ENCODE measurements around the gene PFKFB4.

Gene PFKFB4

GRCh38 chr3:48585411-48585810 is 28.8 kb upstream of the PFKFB4 start:
- DNase-seq, result no peak

GRCh38 chr3:48584836-48585235 is 28.2 kb upstream of the PFKFB4 start:
- DNase-seq, result no peak

GRCh38 chr3:48581621-48582481 is 25.2 kb upstream of the PFKFB4 start:
- DNase-seq, result no peak

- DNase-seq, result no peak
Observed at GRCh38 chr3:48576647-48577046, 20.0 kb upstream of the PFKFB4 start.

- no peak for DNase-seq
Observed at GRCh38 chr3:48575366-48575765, 18.8 kb upstream of the PFKFB4 start.

GRCh38 chr3:48573973-48574585 is 17.5 kb upstream of the PFKFB4 start:
- DNase-seq, result no peak

GRCh38 chr3:48572517-48572916 is 15.9 kb upstream of the PFKFB4 start:
- no peak for DNase-seq

GRCh38 chr3:48571938-48572337 is 15.3 kb upstream of the PFKFB4 start:
- no peak for DNase-seq

- no peak for DNase-seq
Observed at GRCh38 chr3:48569808-48570450, 13.3 kb upstream of the PFKFB4 start.

GRCh38 chr3:48569400-48569799 is 12.8 kb upstream of the PFKFB4 start:
- DNase-seq, result no peak

GRCh38 chr3:48568476-48568875 is 11.9 kb upstream of the PFKFB4 start:
- no peak for DNase-seq

- no peak for DNase-seq
Observed at GRCh38 chr3:48567500-48567899, 10.9 kb upstream of the PFKFB4 start.

GRCh38 chr3:48567090-48567489 is 10.5 kb upstream of the PFKFB4 start:
- no peak for DNase-seq

GRCh38 chr3:48566401-48566760 is 9.8 kb upstream of the PFKFB4 start:
- DNase-seq, result no peak

GRCh38 chr3:48565591-48566400 is 9.2 kb upstream of the PFKFB4 start:
- no peak for DNase-seq

GRCh38 chr3:48565186-48565585 is 8.6 kb upstream of the PFKFB4 start:
- DNase-seq, result no peak

- no peak for DNase-seq
Observed at GRCh38 chr3:48564667-48565066, 8.1 kb upstream of the PFKFB4 start.

GRCh38 chr3:48564022-48564421 is 7.4 kb upstream of the PFKFB4 start:
- peak in 33 of 56 donors; percentile 13 to 79 (median 54) for DNase-seq

- DNase-seq, result no peak
Observed at GRCh38 chr3:48563382-48563918, 6.8 kb upstream of the PFKFB4 start, which contains the start of gene UCN2. Gene UCN2, minus strand, starts transcription at chr3:48563781. Its CDS starts 657 bp downstream, at chr3:48563124.

GRCh38 chr3:48562367-48563095 is 5.9 kb upstream of the PFKFB4 start:
- peak in 1 of 56 donors; percentile 16 for DNase-seq

All from amygdala (tissue), 56 donors.